HG03025 (cell line): ENCODE results near the gene UGGT2.
"Not testable (repeated sequence)": the region's sequence is repeated elsewhere in the genome, so short reads cannot be mapped to it uniquely, and the experiment has no call there.

Source experiments
- ATAC-seq: cut with Tn5 transposase; IDR thresholded peaks from one replicate; pipeline ENCODE4 v1.9.1; 2021; ENCODE audit warnings: mild to moderate bottlenecking, moderate library complexity; ENCODE audit not compliant: unreplicated experiment, low FRiP score

The UGGT2 gene

GRCh38 chr13:95972651-95973050 lies 80.5 kb downstream of the UGGT2 start:
- not testable (repeated sequence) for ATAC-seq

- ATAC-seq = no peak
These were observed 82.3 kb downstream of the UGGT2 start for GRCh38 chr13:95970878-95971277.

GRCh38 chr13:95968906-95969305 lies 84.3 kb downstream of the UGGT2 start:
- no peak for ATAC-seq

DNA sequence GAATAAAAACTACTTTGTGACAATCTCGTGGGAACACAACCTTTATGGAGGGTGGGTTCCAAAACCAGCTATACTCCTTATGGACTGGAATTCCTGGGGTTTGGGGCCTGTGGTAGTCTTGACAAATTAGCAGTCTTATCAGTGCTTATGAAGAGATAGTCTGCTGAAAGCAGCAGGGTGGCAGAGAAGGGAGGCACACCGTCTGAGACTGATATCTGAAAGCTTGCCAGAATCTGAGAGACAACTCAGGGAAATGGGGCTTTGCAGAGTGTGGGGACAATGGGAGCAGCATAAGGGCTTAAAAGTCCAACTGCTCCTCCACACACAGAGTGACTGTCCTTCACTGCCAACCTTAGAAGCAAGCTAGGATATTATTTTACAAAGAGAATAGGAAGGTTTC lies 95.9 kb downstream of the UGGT2 start:
- no peak for ATAC-seq

DNA sequence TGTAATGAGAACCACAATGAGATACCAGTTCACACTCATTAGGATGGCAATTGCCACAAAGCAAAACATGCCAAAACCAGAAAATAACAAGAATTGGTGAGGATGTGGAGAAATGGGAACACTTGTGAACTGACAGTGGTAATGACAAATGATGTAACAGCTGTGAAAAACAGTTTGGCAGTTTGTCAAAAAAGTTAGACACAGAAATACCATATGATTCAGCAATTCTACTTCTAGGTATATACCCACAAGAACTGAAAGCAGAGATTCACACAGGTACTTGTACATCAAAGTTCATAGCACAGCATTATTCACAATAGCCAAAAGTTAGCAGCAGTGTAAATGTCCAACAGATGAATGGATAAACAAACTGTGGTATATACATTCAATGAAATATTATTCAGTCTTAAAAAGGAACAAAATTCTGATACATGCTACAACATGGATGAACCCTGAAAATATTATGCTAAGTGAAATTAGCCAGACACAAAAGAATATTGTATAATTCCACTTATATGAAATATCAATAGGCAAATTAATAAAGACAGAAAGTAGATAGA lies 96.5 kb downstream of the UGGT2 start:
- ATAC-seq = no peak

- no peak for ATAC-seq
These were observed 97.5 kb downstream of the UGGT2 start for GRCh38 chr13:95955719-95956118.

DNA sequence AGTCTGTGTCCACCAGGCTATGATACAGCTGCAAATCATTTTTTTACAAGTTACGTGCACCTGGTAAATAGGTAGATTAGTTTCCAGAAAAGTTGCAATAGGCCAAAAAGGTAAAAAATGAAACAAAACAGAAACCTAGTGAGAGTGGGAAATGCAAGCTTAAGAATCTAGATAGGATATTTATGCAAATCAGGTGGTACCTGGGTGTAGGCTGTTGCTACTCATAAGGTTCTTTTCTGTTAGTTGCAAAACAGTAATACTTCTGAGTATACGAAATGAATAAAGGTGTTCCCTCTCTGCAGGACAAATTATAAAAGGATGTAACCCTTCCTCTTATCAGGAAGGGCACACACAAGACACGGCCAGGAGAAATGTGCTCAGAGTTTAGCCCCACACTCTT lies 97.9 kb downstream of the UGGT2 start:
- ATAC-seq = peak; percentile 79

DNA sequence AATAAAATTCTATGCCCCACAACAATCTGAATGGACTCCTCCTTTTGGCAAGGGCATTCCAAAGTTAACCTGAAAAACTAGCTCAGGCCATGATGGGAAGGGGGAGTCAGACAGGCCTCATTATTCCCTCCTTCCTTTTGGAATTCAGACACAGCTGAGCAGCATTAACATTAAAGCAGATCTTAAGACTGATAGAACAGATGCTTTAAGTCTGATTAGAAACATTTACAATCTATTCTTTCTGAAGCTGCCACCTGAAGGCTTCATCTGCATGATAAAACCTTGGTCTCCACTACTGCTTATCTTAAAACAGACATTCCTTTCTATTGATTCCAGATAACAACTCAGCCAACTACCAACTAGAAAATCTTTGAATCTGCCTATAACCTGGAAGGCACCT lies 98.9 kb downstream of the UGGT2 start:
- ATAC-seq = no peak

DNA sequence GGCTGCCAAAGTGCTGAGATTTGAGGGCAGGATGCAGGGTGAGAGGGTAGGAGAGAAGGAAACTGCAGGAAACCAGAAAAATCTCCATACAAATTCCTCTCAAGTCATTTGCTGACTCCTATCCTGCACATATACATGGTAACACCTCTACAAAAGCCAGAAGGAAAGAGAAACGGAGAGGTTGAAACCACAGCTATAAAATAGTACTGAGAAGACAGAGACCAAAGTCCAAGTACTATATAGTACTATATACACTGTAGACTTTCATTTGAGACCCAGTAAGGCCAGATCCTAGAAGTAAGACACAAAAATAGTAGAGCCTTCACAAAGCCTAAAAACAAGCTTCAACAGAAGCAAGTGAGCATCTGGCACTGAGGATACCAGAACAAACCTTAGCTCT lies 103.1 kb downstream of the UGGT2 start:
- no peak for ATAC-seq

DNA sequence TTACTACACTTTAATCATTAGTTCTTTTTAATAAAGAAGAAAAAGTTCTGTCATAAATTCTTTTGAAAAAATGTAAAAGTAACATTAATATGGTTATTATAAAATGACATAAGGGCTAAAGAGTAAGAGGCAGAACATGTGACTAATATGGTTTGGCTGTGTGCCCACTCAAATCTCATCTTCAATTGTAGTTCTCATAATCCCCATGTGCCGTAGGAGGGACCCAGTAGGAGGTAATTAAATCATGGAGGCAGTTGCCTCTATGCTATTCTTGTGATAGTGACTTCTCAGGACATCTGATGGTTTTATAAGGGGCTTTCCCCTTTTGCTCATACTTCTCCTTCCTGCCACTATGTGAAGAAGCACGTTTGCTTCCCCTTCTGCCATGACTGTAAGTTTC lies 104.5 kb downstream of the UGGT2 start:
- no peak for ATAC-seq

- ATAC-seq = no peak
These were observed 115.4 kb downstream of the UGGT2 start for GRCh38 chr13:95937714-95938320.

GRCh38 chr13:95931300-95932025 lies 121.7 kb downstream of the UGGT2 start:
- no peak for ATAC-seq

DNA sequence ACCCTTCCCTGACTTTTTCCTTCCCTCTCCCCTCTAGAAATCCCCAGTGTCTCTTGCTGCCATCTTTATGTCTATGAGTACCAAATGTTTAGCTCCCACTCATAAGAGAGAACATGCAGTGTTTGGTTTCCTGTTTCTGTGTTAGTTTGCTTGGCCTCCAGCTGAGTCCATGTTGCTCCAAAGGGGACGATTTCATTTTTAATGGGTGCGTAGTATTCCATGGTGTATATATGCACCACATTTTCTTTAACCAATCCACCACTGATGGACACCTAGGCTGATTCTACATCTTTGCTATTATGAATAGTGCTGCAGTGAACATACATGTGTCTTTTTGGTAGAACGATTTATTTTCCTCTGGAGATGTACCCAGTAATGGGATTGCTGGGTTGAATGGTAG lies 123.8 kb downstream of the UGGT2 start:
- ATAC-seq = no peak

DNA sequence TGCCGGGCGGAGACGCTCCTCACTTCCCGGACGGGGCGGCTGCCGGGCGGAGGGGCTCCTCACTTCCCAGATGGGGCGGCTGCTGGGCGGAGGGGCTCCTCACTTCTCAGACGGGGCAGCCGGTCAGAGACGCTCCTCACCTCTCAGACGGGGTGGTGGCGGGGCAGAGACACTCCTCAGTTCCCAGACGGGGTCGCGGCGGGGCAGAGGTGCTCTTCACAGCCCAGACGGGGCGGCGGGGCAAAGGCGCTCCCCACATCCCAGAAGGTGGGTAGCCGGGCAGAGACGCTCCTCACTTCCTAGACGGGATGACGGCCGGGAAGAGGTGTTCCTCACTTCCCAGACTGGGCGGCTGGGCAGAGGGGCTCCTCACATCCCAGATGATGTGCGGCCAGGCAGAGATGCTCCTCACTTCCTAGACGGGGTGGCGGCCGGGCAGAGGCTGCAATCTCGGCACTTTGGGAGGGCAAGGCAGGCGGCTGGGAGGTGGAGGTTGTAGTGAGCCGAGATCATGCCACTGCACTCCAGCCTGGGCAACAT lies 124.8 kb downstream of the UGGT2 start:
- ATAC-seq = not testable (repeated sequence)

DNA sequence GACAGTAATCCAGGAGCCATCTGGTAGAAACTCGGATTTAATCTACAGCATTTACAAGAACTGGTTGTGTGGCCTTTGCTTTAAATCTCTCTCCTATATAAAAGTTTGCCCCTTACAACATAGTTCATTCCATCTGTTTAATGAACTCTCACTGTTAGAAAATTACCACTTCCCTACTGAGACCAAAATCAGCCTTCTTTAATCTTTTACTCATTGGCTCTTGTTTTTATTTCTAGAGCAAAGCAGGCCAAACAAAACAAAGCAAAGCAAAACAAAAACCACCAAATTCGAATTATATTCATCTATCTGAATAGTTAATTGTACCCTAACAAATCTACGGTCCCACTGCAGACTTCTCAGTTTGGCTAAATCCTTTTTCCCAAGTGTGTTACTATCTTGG lies 127.0 kb downstream of the UGGT2 start:
- ATAC-seq = no peak

- ATAC-seq = no peak
These were observed 128.7 kb downstream of the UGGT2 start for GRCh38 chr13:95924389-95924994.

DNA sequence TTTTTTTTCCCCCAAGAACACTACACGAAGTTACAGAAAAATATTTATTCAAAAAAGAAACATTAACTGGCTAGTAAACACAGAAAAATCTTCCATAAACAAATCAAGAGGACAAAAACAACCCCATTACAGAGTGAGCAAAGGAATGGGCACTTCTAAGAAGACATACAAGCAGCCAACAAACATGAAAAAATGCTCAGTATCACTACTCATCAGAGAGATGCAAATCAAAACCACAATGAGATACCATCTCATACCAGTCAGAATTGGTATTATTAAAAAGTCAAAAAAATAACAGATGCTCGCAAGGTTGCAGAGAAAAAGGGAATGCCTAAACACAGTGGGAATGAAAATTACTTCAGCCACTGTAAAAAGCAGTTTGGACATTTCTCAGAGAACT lies 131.7 kb downstream of the UGGT2 start:
- ATAC-seq = no peak

GRCh38 chr13:95920485-95920884 lies 132.7 kb downstream of the UGGT2 start:
- ATAC-seq = no peak

DNA sequence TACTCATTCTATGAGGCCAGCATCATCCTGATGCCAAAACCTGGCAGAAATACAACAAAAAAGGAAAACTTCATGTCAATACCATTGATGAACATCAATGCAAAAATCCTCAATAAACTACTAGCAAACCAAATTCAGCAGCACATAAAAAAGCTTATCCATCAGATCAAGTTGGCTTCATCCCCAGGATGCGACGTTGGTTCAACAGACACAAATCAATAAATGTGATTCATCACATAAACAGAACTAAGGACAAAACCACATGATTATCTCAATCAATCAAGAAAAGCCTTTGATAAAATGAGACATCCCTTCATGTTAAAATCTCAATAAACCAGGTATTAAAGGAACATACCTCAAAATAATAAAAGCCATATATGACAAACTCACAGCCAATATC lies 134.3 kb downstream of the UGGT2 start:
- ATAC-seq = no peak

- no peak for ATAC-seq
These were observed 138.2 kb downstream of the UGGT2 start for GRCh38 chr13:95914991-95915501.

DNA sequence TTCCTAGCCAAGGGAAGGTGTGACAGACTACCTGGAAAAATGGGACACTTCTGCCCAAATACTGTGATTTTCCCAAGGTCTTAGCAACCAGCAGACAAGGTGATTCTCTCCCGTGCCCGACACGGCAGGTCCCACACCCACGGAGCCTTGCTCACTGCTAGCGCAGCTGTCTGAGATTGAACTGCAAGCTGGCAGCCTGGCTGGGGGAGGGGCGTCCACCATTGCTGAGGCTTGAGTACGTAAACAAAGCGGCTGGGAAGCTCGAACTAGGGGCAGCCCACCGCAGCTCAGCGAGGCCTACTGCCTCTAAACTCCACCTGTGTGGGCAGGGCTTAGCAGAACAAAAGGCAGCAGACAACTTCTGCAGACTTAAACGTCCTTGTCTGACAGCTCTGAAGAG lies 146.2 kb downstream of the UGGT2 start:
- no peak for ATAC-seq
